Measurements from ENCODE around the gene ACCSL. TPM values are rescaled to one million over a fixed set of nuclear protein-coding genes. Genes with fewer than 3 reads are reported as not detected.
A peak's percentile ranks its signal among the peaks of the same experiment; 100 is the strongest.

Gene ACCSL
- total RNA-seq, 1 donor from 2014 or later = not detected

- TF ChIP-seq EZH2 (IDR thresholded peaks at IDR 0.05) = no peak
- TF ChIP-seq, protein P1, sequence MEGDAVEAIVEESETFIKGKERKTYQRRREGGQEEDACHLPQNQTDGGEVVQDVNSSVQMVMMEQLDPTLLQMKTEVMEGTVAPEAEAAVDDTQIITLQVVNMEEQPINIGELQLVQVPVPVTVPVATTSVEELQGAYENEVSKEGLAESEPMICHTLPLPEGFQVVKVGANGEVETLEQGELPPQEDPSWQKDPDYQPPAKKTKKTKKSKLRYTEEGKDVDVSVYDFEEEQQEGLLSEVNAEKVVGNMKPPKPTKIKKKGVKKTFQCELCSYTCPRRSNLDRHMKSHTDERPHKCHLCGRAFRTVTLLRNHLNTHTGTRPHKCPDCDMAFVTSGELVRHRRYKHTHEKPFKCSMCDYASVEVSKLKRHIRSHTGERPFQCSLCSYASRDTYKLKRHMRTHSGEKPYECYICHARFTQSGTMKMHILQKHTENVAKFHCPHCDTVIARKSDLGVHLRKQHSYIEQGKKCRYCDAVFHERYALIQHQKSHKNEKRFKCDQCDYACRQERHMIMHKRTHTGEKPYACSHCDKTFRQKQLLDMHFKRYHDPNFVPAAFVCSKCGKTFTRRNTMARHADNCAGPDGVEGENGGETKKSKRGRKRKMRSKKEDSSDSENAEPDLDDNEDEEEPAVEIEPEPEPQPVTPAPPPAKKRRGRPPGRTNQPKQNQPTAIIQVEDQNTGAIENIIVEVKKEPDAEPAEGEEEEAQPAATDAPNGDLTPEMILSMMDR (IDR thresholded peaks at IDR 0.05) = no peak
- TF ChIP-seq EZH2phosphoT487 (IDR thresholded peaks at IDR 0.05) = no peak
- H4K20me1 ChIP-seq (ENCODE audit: low read depth) = no peaks in the 10 kb centered on the region
- peaks cover 29% of the 10 kb centered on the region for H3K4me1 Mint-ChIP-seq
- H3K27ac ChIP-seq = peak overlapping the region; percentile 53
- H3K27ac Mint-ChIP-seq = no peak overlapping the region
- no peaks in the 10 kb centered on the region for H3K36me3 Mint-ChIP-seq
- H3K4me1 ChIP-seq = peaks cover 36% of the 10 kb centered on the region
- H3K27me3 ChIP-seq = peaks cover 15% of the 10 kb centered on the region
- DNase-seq (ENCODE audit: low spot score) = peak; percentile 65
- peak overlapping the region; percentile 51 for H3K4me3 ChIP-seq
- H3K9me3 Mint-ChIP-seq = peaks cover 2% of the 10 kb centered on the region
- H3K9me3 ChIP-seq (ENCODE audit: low read depth) = no peaks in the 10 kb centered on the region
- peaks cover 31% of the 10 kb centered on the region for H3F3A ChIP-seq (ENCODE audit: low read depth)
- H3K27me3 Mint-ChIP-seq (ENCODE audit: insufficient read depth, low read depth) = peaks cover 13% of the 10 kb centered on the region
- H3K4me2 ChIP-seq = peak overlapping the region; percentile 82
- no peaks in the 10 kb centered on the region for H3K36me3 ChIP-seq
- H3K4me3 Mint-ChIP-seq = no peak overlapping the region
- H2AFZ ChIP-seq (replicated peaks) = no peak overlapping the region
- no peak overlapping the region for H3K9ac ChIP-seq
- no peaks in the 10 kb centered on the region for H3K79me2 ChIP-seq (ENCODE audit: low read depth)
Observed at GRCh38 chr11:44065161-44065661, 17.4 kb downstream of the ACCSL start.

GRCh38 chr11:44065841-44066731 is 18.3 kb downstream of the ACCSL start, which contains the start of gene ACCS:
TSS of gene ACCS (plus strand) at chr11:44066270. CDS start at chr11:44067628, 1,358 bp downstream.
- Histone ChIP-seq H4K20me1 (ENCODE audit: low read depth) (no peaks in the 10 kb centered on the region), H3K27ac (peak within 1 kb of the TSS; percentile 53), H3K4me2 (peak within 1 kb of the TSS; percentile 82), H3K27me3 (peaks cover 15% of the 10 kb centered on the region), H3K4me1 (peaks cover 36% of the 10 kb centered on the region), H2AFZ (replicated peaks) (peak within 1 kb of the TSS; percentile 93), H3K9ac (no peak within 1 kb of the TSS), H3K36me3 (no peaks in the 10 kb centered on the region), H3F3A (ENCODE audit: low read depth) (peaks cover 31% of the 10 kb centered on the region), H3K9me3 (ENCODE audit: low read depth) (no peaks in the 10 kb centered on the region), H3K4me3 (peak within 1 kb of the TSS; percentile 51), H3K79me2 (ENCODE audit: low read depth) (no peaks in the 10 kb centered on the region)
- Mint-ChIP-seq H3K4me3 (peak within 1 kb of the TSS; percentile 75), H3K27ac (no peak within 1 kb of the TSS), H3K27me3 (ENCODE audit: insufficient read depth, low read depth) (peaks cover 13% of the 10 kb centered on the region), H3K9me3 (peaks cover 2% of the 10 kb centered on the region), H3K4me1 (peaks cover 29% of the 10 kb centered on the region), H3K36me3 (no peaks in the 10 kb centered on the region)
- DNase-seq (ENCODE audit: low spot score) = peak; percentile 89
- TF ChIP-seq, protein P1 (IDR thresholded peaks at IDR 0.05) = peak; percentile 78
- TF ChIP-seq EZH2 (IDR thresholded peaks at IDR 0.05) (peak; percentile 19), EZH2phosphoT487 (IDR thresholded peaks at IDR 0.05) (no peak)

GRCh38 chr11:44066732-44067141 is 19.0 kb downstream of the ACCSL start:
- Histone ChIP-seq H3K4me2 (peak overlapping the region; percentile 82), H3K9me3 (ENCODE audit: low read depth) (no peaks in the 10 kb centered on the region), H3K27me3 (peaks cover 15% of the 10 kb centered on the region), H3K9ac (no peak overlapping the region), H3K36me3 (no peaks in the 10 kb centered on the region), H4K20me1 (ENCODE audit: low read depth) (no peaks in the 10 kb centered on the region), H3K79me2 (ENCODE audit: low read depth) (no peaks in the 10 kb centered on the region), H3K4me3 (peak overlapping the region; percentile 51), H2AFZ (replicated peaks) (peak overlapping the region; percentile 93), H3K27ac (no peak overlapping the region), H3F3A (ENCODE audit: low read depth) (peaks cover 31% of the 10 kb centered on the region), H3K4me1 (peaks cover 36% of the 10 kb centered on the region)
- TF ChIP-seq, protein P1 (IDR thresholded peaks at IDR 0.05) = no peak
- TF ChIP-seq EZH2 (IDR thresholded peaks at IDR 0.05) (no peak), EZH2phosphoT487 (IDR thresholded peaks at IDR 0.05) (no peak)
- Mint-ChIP-seq H3K27ac (no peak overlapping the region), H3K9me3 (peaks cover 2% of the 10 kb centered on the region), H3K4me3 (peak overlapping the region; percentile 75), H3K27me3 (ENCODE audit: insufficient read depth, low read depth) (peaks cover 13% of the 10 kb centered on the region), H3K36me3 (no peaks in the 10 kb centered on the region), H3K4me1 (peaks cover 29% of the 10 kb centered on the region)
- DNase-seq (ENCODE audit: low spot score) = no peak

All from neural progenitor cell (in vitro differentiated cells).